ENCODE results near the gene KDM4C. TPM values are rescaled to one million over a fixed set of nuclear protein-coding genes. Genes with fewer than 3 reads are reported as not detected.

Gene KDM4C
- total and polyA plus RNA-seq, 2 donors (not counting 1 experiment from before 2014, with no cell fraction given), result 49.7 to 141 TPM

GRCh38 chr9:6975198-6975597 lies 217.4 kb downstream of the KDM4C start:
- ChIA-PET CTCF (no interaction called here), POLR2A (no interaction called here)
- DNase-seq, result no peak
- Histone ChIP-seq H3K4me3 (ENCODE audit: control extremely low read depth in 1 of 5, extremely low read depth in 1 of 5, insufficient read depth in 1 of 5, low read depth in 2 of 5, low read length in 4 of 5) (no peak overlapping the region), H3K4me1 (ENCODE audit: control insufficient read depth in 2 of 2, insufficient read depth in 2 of 2, low read length in 2 of 2) (no peaks in the 10 kb centered on the region), H3K27ac (ENCODE audit: low read length in 2 of 2) (no peak overlapping the region), H4K20me1 (ENCODE audit: control insufficient read depth, insufficient read depth, low read length, poor library complexity, severe bottlenecking) (peaks cover 14% of the 10 kb centered on the region), H3K9me3 (ENCODE audit: control extremely low read depth in 1 of 3, control insufficient read depth in 2 of 3, insufficient read depth in 1 of 3, low read length in 2 of 3) (no peaks in the 10 kb centered on the region), H3K36me3 (replicated peaks in 1 of 2; ENCODE audit: control extremely low read depth in 1 of 2, control insufficient read depth in 1 of 2, extremely low read depth in 1 of 2, insufficient read depth in 2 of 2, low read length in 1 of 2) (peaks cover 0 to 21% of the 10 kb centered on the region in 2 experiments), H3K9ac (ENCODE audit: low read length) (no peak overlapping the region), H3K79me2 (ENCODE audit: control insufficient read depth, insufficient read depth, low read length) (peaks cover 8% of the 10 kb centered on the region), H3K4me2 (replicated peaks; ENCODE audit: low read depth, low read length, poor library complexity, severe bottlenecking) (no peak overlapping the region), H2AFZ (ENCODE audit: insufficient read depth, low read depth, low read length, poor library complexity, severe bottlenecking) (no peak overlapping the region), H3K27me3 (replicated peaks in 1 of 4; ENCODE audit: control extremely low read depth in 1 of 4, control insufficient read depth in 3 of 4, insufficient read depth in 4 of 4, low read length in 3 of 4) (no peaks in the 10 kb centered on the region)
- Mint-ChIP-seq H3K4me3 (no peak overlapping the region), H3K27me3 (no peaks in the 10 kb centered on the region), H3K4me1 (peaks cover 10% of the 10 kb centered on the region), H3K27ac (no peak overlapping the region), H3K9me3 (ENCODE audit: insufficient read depth) (no peaks in the 10 kb centered on the region)
- no peak for TF ChIP-seq CTCF (IDR thresholded peaks at IDR 0.05)
- TF ChIP-seq EZH2 (IDR thresholded peaks at IDR 0.05; ENCODE audit: borderline replicate concordance, insufficient read depth, low read depth, low read length, poor library complexity, severe bottlenecking), result no peak
- no peak for ATAC-seq (ENCODE audit: low read depth)
- intact Hi-C loops (cut with micrococcal nuclease), result no loop called here
- WGBS (ENCODE audit: insufficient coverage), result 100% methylated on average over 1 of the region's 2 CpGs

GRCh38 chr9:6977761-6978160 lies 220.0 kb downstream of the KDM4C start:
- ATAC-seq (ENCODE audit: low read depth), result no peak
- Histone ChIP-seq H4K20me1 (ENCODE audit: control insufficient read depth, insufficient read depth, low read length, poor library complexity, severe bottlenecking) (peaks cover 15% of the 10 kb centered on the region), H3K9ac (ENCODE audit: low read length) (no peak overlapping the region), H3K4me2 (replicated peaks; ENCODE audit: low read depth, low read length, poor library complexity, severe bottlenecking) (no peak overlapping the region), H3K27me3 (replicated peaks in 1 of 4; ENCODE audit: control extremely low read depth in 1 of 4, control insufficient read depth in 3 of 4, insufficient read depth in 4 of 4, low read length in 3 of 4) (no peaks in the 10 kb centered on the region), H3K4me1 (ENCODE audit: control insufficient read depth in 2 of 2, insufficient read depth in 2 of 2, low read length in 2 of 2) (no peaks in the 10 kb centered on the region), H3K27ac (ENCODE audit: low read length in 2 of 2) (no peak overlapping the region), H3K36me3 (replicated peaks in 1 of 2; ENCODE audit: control extremely low read depth in 1 of 2, control insufficient read depth in 1 of 2, extremely low read depth in 1 of 2, insufficient read depth in 2 of 2, low read length in 1 of 2) (peaks cover 0 to 42% of the 10 kb centered on the region in 2 experiments), H3K9me3 (ENCODE audit: control extremely low read depth in 1 of 3, control insufficient read depth in 2 of 3, insufficient read depth in 1 of 3, low read length in 2 of 3) (no peaks in the 10 kb centered on the region), H3K4me3 (ENCODE audit: control extremely low read depth in 1 of 5, extremely low read depth in 1 of 5, insufficient read depth in 1 of 5, low read depth in 2 of 5, low read length in 4 of 5) (no peak overlapping the region), H3K79me2 (ENCODE audit: control insufficient read depth, insufficient read depth, low read length) (peaks cover 4% of the 10 kb centered on the region), H2AFZ (ENCODE audit: insufficient read depth, low read depth, low read length, poor library complexity, severe bottlenecking) (no peak overlapping the region)
- no peaks in the 10 kb centered on the region for H3K27me3 Mint-ChIP-seq
- WGBS (ENCODE audit: insufficient coverage), result no CpG with 5 or more reads among the region's 1 CpG
- intact Hi-C loops (cut with micrococcal nuclease), result loop anchor here (2.0 kb wide), 1 partner anchor 15 kb away; no protein-coding TSS in a partner anchor
- H3K4me3 Mint-ChIP-seq, result no peak overlapping the region
- DNase-seq, result no peak
- H3K4me1 Mint-ChIP-seq, result peaks cover 6% of the 10 kb centered on the region
- ChIA-PET CTCF (no interaction called here), POLR2A (no interaction called here)
- H3K27ac Mint-ChIP-seq, result no peak overlapping the region
- TF ChIP-seq CTCF (IDR thresholded peaks at IDR 0.05) (no peak), EZH2 (IDR thresholded peaks at IDR 0.05; ENCODE audit: borderline replicate concordance, insufficient read depth, low read depth, low read length, poor library complexity, severe bottlenecking) (no peak)
- no peaks in the 10 kb centered on the region for H3K9me3 Mint-ChIP-seq (ENCODE audit: insufficient read depth)
